ENCODE data around the gene TRIM9.
A peak's percentile ranks its signal among the peaks of the same experiment; 100 is the strongest.
"Not testable (repeated sequence)": the region's sequence is repeated elsewhere in the genome, so short reads cannot be mapped to it uniquely, and the experiment has no call there.

The TRIM9 gene

GRCh38 chr14:51000566-51000965 lies 94.3 kb downstream of the TRIM9 start:
- no peak for DNase-seq

DNA sequence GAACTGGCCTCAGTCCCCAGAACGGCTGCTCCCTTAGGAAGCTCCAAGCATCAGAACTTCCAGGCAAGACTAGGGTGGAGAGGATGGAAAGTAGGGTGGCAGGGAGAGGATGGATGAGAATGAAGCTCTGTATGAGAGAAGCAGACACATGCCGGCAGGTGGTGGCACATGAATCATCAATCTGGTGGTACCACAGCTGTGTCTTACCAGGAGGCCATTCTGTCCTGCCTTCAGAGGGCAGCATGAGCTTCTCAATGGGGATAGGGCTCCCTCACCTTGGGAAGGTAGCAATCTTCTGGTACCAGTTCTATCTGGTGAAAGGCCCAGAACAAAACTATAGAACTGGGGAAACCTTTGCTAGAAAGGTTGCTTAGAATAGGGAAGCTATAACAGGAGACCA lies 95.2 kb downstream of the TRIM9 start:
- no peak for DNase-seq

DNA sequence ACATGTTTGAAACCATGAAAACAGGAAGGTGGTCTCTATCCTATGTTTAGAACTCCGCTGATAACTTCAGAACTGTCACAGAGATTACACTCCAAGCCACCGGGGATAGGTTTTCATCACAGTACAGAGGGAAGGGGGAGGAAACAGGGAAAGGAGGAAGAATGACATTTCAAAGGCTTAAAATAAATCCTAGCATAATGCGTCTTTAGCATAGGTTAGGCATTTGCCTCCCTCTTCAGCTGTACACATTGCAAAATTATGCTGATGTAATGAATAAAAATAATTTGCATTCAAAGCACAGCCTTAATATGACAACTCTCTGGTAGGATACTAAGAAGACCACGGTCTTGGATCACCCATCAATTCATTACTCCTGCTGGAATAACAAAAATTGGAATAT lies 96.3 kb downstream of the TRIM9 start:
- no peak for DNase-seq

DNA sequence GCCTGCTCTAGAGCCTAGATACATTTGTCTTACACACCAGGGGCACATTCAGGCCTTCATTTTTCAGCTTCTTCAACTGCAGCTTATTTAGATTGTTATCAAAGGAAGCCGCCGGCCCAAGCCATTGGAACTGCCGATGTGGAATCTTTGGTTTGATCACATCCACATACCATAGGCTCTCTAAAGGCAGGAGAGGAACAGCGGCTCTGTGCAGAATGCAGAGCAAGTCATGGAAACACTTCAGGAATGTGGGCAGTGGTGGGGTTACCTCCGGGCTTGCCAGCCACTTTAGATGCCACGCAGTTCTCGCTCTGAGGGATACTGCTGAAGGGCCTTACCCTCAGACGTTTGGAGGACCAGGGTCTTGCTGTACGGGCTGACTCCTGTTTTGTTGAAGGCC lies 97.2 kb downstream of the TRIM9 start:
- DNase-seq, result no peak

DNA sequence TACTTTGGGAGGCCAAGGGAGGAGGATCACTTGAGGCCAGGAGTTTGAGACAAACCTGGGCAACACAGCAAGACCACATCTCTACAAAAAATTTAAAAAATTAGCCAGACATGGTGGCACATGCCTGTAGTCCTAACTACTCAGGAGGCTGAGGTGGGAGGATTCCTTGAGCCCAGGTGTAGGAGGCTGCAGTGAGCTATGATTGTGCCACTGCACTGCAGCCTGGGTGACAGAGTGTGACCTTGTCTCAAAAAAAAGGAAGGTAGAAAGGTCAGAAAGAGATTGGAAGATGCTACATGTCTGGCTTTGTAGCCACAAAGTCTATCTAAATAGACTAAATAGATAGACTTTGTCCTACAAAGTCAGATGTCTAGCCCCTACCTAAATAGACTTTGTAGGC lies 100.7 kb downstream of the TRIM9 start:
- DNase-seq, result not testable (repeated sequence)

DNA sequence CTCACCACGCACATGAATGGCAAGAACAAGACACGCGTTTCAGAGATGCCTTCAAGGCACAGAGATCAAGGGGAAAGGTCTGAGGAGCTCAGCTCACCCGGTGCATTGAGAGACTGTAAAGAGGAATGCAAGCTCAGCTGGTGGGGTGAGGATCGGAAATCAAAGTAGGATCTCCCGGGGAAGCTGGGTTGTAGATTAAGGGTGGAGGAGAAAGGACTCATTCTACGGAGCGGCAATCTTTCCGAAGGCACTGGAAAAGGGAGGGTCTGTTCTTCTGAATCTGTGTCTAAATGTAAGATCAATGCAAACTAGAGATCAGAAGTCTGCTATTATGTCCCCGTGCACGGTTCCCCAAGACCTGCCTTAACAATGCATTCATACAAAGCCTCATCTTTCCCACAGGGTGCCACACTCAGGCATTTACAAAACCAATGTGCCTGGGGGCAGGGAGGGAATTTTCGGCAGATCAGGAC lies 109.0 kb downstream of the TRIM9 start:
- DNase-seq, result no peak

DNA sequence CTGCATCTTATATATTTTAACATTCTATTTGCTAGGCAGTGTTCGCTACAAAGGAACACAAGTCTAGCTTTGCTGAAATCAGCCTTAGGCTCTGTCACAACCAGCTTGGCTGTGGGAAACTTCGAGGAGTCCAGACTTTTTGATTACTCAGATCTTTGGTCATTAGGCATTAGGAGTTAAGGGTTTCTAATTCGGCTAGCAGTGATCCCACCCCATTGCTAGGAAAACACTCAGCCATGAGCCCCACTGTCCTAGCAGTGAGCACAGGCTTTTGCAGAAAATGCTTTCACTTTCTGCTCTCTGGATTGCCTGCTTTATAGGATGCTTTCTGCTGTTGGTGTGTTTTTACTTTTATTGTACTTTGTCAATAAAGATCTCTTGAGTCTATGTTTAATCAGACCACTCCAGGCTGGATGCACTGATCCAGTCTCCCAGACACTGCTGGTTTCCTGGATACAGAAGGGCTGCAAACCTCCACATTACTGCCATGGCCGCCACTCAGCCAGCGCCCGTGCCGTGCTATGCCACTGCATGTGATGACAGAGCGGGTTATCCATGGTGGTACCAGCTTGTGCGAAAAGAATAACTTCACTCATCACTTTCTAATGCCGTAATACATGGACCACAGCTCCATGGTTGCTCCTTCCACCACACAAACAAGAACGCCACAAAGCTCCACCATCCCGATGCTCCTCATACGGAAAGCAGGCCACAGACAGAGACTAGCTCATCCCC lies 109.6 kb downstream of the TRIM9 start:
- no peak for DNase-seq

GRCh38 chr14:50984036-50984710 lies 110.7 kb downstream of the TRIM9 start:
- no peak for DNase-seq

- no peak for DNase-seq
Observed at GRCh38 chr14:50979941-50980850, 114.7 kb downstream of the TRIM9 start.

DNA sequence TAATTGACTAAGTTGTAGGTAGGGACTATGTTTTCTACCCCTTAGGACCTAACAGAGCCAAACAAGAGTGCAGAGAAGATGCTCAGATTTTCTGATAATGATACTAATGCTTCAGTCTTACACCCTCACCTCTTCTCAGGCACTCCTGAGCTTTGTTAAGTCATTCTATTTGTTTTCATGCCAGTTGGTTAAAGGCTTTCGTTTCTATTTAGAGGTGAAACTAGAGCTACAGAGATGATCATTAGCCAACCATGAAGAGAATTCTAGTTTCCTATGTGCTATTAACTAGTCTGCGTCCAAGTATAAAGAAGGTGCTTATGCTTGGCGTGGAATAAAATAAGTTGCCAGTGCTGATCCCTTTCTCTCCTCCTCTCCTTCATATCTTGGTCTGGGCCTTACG lies 116.0 kb downstream of the TRIM9 start:
- no peak for DNase-seq

DNA sequence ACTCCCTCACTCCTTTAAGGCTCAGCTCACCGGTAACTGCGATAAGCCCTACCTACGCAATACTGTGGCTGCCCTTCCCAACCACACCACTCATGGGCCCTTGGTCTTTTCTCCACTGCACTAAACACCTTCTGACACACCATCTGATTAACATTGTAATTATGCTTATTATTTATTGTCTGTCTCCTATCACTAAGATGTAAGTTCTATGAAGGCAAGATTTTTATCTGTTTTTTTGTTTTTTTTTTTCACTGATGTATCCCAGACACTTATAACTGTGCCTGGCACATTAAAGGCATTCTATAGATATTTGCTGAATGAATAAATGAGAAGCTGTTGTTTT lies 116.4 kb downstream of the TRIM9 start:
- no peak for DNase-seq

DNA sequence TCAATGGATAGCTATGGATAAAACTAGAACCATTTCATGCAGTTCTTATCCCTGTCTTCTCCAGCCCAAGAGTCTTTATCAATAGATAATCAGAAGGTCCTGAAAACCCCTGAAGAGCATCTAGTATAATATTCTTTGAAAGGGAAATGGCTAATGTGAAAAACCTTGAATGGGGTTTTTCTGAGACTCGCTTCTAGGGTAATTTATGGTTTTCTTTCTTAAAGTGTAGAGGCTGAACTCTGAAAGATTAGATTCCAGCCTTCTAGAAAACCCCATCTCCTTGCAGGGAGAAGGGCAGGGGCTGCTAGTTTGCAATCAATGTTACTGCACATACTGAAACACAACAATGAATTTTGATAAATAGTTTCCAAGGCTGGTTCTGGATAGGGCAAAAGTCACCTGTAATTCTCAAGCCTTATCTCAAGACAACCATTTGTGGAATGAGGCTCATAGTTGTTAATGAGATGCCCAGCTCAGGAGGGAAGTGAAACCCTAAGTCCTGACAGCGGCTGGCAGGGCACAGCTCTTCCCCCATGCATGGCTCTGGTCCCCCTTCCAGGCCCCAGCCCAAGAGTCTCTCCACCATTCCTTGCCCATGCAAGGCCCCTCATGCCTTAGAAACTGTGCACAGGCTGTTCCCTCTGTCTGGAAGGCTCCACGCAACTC lies 116.9 kb downstream of the TRIM9 start:
- no peak for DNase-seq

GRCh38 chr14:50974118-50974517 lies 120.8 kb downstream of the TRIM9 start:
- no peak for DNase-seq

- DNase-seq, result no peak
Observed at GRCh38 chr14:50972734-50973133, 122.2 kb downstream of the TRIM9 start.

GRCh38 chr14:50970886-50971781 lies 123.8 kb downstream of the TRIM9 start:
- DNase-seq, result no peak

DNA sequence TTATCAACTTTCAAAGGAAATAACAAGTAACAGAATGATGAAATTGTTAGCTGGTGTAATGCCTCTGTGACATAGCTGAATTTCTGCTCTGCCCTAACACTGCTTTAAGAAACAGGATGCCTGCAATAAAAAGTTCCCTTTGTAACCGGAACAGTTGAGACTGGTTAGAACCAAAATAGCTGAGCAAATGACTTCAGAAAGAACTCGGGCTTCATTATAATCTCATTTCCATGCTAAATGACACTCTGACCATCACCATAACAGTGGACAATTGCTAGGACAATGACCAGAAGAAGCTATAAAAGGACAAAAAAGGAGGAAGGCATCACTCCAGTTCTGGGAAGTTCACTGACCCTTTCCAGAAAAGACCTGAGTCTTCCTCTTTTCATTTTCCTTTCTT lies 127.1 kb downstream of the TRIM9 start:
- peak; percentile 36 to 47 for DNase-seq

GRCh38 chr14:50967103-50967502 lies 127.8 kb downstream of the TRIM9 start:
- no peak for DNase-seq

- DNase-seq, result no peak
Observed at GRCh38 chr14:50964683-50965390, 130.1 kb downstream of the TRIM9 start.

GRCh38 chr14:50963919-50964318 lies 131.0 kb downstream of the TRIM9 start:
- no peak for DNase-seq

DNA sequence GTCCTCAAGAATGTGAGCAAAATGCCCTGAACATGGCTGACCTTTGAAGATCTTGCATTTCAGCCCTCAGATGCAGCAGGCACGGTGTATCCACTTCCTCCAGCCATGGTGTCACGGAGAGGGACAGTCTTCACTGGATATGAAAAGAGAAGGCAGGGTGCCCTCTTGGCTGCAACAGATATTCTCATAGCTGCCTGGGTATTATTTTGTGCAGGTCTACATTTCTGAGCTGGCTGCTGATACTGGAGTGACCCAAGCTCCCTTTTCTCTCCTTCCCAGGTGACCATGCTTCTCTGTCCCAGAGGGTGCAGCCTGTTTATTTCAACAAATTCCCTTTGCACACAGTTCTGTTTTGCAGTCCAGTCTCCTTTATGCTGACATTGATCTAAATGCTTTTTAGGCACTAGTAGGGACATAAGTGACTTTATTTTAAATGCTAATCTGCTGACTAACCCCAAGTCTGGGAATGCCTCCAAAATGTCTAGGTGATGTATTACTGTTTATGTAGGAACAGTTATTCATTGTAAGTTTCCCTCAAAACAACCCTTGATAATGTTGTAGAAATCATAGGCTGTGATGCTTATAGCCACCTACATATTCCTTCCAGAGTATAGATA lies 133.2 kb downstream of the TRIM9 start:
- DNase-seq, result no peak

DNA sequence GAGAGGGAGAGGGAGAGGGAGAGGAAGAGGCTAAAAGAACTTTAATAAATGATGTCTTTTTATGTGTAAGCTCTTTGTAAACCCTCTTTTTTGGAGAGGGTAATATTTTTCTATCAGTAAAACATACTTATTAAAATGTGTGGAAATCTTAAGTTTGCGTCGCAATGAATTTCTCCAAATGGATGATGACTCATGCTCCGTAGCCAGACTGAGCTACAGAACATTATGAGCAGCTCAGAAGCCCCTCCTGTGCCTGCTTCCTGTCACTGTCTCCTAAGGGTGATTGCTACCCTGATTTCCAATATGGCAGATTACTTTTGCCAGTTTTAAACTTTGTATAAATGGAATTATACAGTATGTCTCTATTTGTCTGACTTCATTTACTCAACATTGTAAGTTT lies 137.6 kb downstream of the TRIM9 start:
- no peak for DNase-seq
